ENCODE data around the gene LAG3. TPM values are rescaled to one million over a fixed set of nuclear protein-coding genes. Genes with fewer than 3 reads are reported as not detected.

The LAG3 gene
- polyA plus RNA-seq, 1 donor (not counting 4 experiments of a cell fraction or from before 2014, with no cell fraction given), result 0.09 TPM

DNA sequence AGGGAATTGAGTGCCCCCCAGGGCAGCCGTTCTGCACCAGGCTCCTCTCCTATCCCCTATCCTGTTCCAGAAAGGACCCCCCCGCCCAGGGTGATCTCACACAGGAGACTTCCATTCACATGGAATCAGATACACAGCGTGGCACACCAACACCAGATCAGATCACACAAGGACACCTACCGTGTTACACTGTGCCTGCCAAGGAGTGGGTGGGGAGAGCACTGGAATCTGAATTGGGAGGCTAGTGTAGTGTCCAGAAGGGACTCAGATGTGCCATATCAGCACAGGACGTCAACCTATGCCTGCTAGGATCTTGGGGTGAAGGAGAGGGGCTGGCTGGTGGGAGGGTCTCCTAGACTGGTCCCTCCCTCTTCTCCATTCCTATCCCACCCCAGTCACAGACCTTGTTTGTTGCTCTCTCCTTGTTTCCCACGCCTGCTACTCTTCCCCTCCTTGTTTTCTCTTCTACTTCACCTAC, 3.8 kb upstream of the LAG3 start:
- no peaks in the 10 kb centered on the region for H4K20me1 ChIP-seq (ENCODE audit: control insufficient read depth, extremely low read depth, insufficient read depth, low read length)

DNA sequence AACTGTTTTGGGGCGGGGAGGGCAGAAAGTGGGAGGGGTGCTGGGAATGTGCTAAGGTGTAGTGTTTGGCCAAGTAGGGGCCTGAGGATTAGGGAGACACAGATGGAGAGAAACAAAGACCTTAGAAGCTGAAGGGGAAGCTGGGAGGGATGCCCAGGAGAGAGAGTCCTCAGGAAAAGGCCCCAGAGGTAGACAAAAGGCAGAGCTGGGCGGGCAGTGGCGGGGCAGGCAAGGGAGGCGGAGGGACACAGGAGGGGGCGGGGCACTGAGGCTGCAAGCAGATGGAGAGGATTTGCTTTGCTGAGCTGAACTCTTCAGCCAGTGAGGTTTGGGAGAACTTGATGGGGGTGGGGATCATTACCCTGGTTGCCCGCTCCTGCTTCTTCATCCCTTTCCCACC, 3.3 kb upstream of the LAG3 start:
- H3K79me2 ChIP-seq (ENCODE audit: control insufficient read depth, insufficient read depth, low read length), result peaks cover 11% of the 10 kb centered on the region
- H3K9ac ChIP-seq (ENCODE audit: control insufficient read depth, extremely low read depth, insufficient read depth, low read length), result no peak overlapping the region
- peaks cover 26% of the 10 kb centered on the region for H3K4me1 ChIP-seq (ENCODE audit: control insufficient read depth, extremely low read depth, insufficient read depth, low read length)
- dilution Hi-C loops (cut with MboI; ENCODE audit: extremely low pct_ligation_motif_present, low sequenced_read_pairs), result no loop called here
- H2AFZ ChIP-seq (ENCODE audit: control insufficient read depth, low read length), result no peak overlapping the region
- no peak for TF ChIP-seq EZH2 (IDR thresholded peaks at IDR 0.05; ENCODE audit: low read length)
- TF ChIP-seq, protein P1, sequence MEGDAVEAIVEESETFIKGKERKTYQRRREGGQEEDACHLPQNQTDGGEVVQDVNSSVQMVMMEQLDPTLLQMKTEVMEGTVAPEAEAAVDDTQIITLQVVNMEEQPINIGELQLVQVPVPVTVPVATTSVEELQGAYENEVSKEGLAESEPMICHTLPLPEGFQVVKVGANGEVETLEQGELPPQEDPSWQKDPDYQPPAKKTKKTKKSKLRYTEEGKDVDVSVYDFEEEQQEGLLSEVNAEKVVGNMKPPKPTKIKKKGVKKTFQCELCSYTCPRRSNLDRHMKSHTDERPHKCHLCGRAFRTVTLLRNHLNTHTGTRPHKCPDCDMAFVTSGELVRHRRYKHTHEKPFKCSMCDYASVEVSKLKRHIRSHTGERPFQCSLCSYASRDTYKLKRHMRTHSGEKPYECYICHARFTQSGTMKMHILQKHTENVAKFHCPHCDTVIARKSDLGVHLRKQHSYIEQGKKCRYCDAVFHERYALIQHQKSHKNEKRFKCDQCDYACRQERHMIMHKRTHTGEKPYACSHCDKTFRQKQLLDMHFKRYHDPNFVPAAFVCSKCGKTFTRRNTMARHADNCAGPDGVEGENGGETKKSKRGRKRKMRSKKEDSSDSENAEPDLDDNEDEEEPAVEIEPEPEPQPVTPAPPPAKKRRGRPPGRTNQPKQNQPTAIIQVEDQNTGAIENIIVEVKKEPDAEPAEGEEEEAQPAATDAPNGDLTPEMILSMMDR (optimal IDR thresholded peaks at IDR 0.05 in 1 of 3, IDR thresholded peaks at IDR 0.05 in 1 of 3, conservative IDR thresholded peaks at IDR 0.05 in 1 of 3; ENCODE audit: extremely low read depth in 1 of 3, insufficient read depth in 2 of 3, low read length in 3 of 3), result no peak
- peaks cover 14% of the 10 kb centered on the region for H3K27me3 ChIP-seq (ENCODE audit: control insufficient read depth, extremely low read depth, insufficient read depth, low read length)
- H3K9me1 ChIP-seq (ENCODE audit: control insufficient read depth, extremely low read depth, insufficient read depth, low read length), result no peaks in the 10 kb centered on the region
- H3K36me3 ChIP-seq (ENCODE audit: control insufficient read depth in 2 of 2, extremely low read depth in 1 of 2, insufficient read depth in 2 of 2, low read length in 2 of 2), result peaks cover 4 to 7% of the 10 kb centered on the region in 2 experiments
- H3K9me3 ChIP-seq (ENCODE audit: control insufficient read depth, low read depth, low read length), result no peaks in the 10 kb centered on the region
- H3K27ac ChIP-seq (ENCODE audit: control insufficient read depth, insufficient read depth, low read length), result no peak overlapping the region
- FAIRE-seq (no peak), DNase-seq (ENCODE audit: low read depth, low spot score) (no peak)
- no peaks in the 10 kb centered on the region for H4K20me1 ChIP-seq (ENCODE audit: control insufficient read depth, extremely low read depth, insufficient read depth, low read length)
- no peak overlapping the region for H3K4me3 ChIP-seq (ENCODE audit: control insufficient read depth in 2 of 3, extremely low read depth in 1 of 3, insufficient read depth in 2 of 3, low read depth in 1 of 3, low read length in 3 of 3)
- no peak overlapping the region for H3K4me2 ChIP-seq (ENCODE audit: control insufficient read depth, extremely low read depth, insufficient read depth, low read depth, low read length)

More for the DNA sequence above, 3.8 kb upstream of the LAG3 start:
- dilution Hi-C loops (cut with MboI; ENCODE audit: extremely low pct_ligation_motif_present, low sequenced_read_pairs), result no loop called here
- H3K4me2 ChIP-seq (ENCODE audit: control insufficient read depth, extremely low read depth, insufficient read depth, low read depth, low read length), result peak overlapping the region; percentile 75
- DNase-seq (ENCODE audit: low read depth, low spot score), result no peak
- FAIRE-seq, result no peak
- no peaks in the 10 kb centered on the region for H3K9me3 ChIP-seq (ENCODE audit: control insufficient read depth, low read depth, low read length)
- peaks cover 4 to 7% of the 10 kb centered on the region in 2 experiments for H3K36me3 ChIP-seq (ENCODE audit: control insufficient read depth in 2 of 2, extremely low read depth in 1 of 2, insufficient read depth in 2 of 2, low read length in 2 of 2)
- no peak overlapping the region for H3K9ac ChIP-seq (ENCODE audit: control insufficient read depth, extremely low read depth, insufficient read depth, low read length)
- no peak for TF ChIP-seq EZH2 (IDR thresholded peaks at IDR 0.05; ENCODE audit: low read length)
- TF ChIP-seq, protein P1 (optimal IDR thresholded peaks at IDR 0.05 in 1 of 3, IDR thresholded peaks at IDR 0.05 in 1 of 3, conservative IDR thresholded peaks at IDR 0.05 in 1 of 3; ENCODE audit: extremely low read depth in 1 of 3, insufficient read depth in 2 of 3, low read length in 3 of 3), result no peak
- no peaks in the 10 kb centered on the region for H3K9me1 ChIP-seq (ENCODE audit: control insufficient read depth, extremely low read depth, insufficient read depth, low read length)
- no peak overlapping the region for H3K27ac ChIP-seq (ENCODE audit: control insufficient read depth, insufficient read depth, low read length)
- peak overlapping the region; percentile 66 to 90 (median 66) for H3K4me3 ChIP-seq (ENCODE audit: control insufficient read depth in 2 of 3, extremely low read depth in 1 of 3, insufficient read depth in 2 of 3, low read depth in 1 of 3, low read length in 3 of 3)
- H2AFZ ChIP-seq (ENCODE audit: control insufficient read depth, low read length), result no peak overlapping the region
- H3K27me3 ChIP-seq (ENCODE audit: control insufficient read depth, extremely low read depth, insufficient read depth, low read length), result peaks cover 9% of the 10 kb centered on the region
- H3K4me1 ChIP-seq (ENCODE audit: control insufficient read depth, extremely low read depth, insufficient read depth, low read length), result peaks cover 31% of the 10 kb centered on the region
- peaks cover 11% of the 10 kb centered on the region for H3K79me2 ChIP-seq (ENCODE audit: control insufficient read depth, insufficient read depth, low read length)
